H9 (cell line): ENCODE results near the gene NACAD. TPM values are rescaled to one million over a fixed set of nuclear protein-coding genes. Genes with fewer than 3 reads are reported as not detected.

Experiments
- DNase-seq: peaks from one replicate; pipeline ENCODE4 v3.0.0-alpha.2; 2017
- H2AFZ ChIP-seq: one replicate; pipeline ENCODE4 v1.6.1; 2013; ENCODE audit warnings: mild to moderate bottlenecking, low read length, control low read depth, moderate library complexity
- H2AK5ac ChIP-seq: 2 replicates; pipeline ENCODE4 v1.6.1; 2013; ENCODE audit warnings: low read length, control low read depth, mixed read lengths; ENCODE audit not compliant: insufficient read length
- H2BK120ac ChIP-seq: one replicate; pipeline ENCODE4 v1.6.1; 2013; ENCODE audit warnings: low read depth, mild to moderate bottlenecking, low read length, control low read depth, inconsistent platforms; ENCODE audit not compliant: poor library complexity, severe bottlenecking
- H2BK12ac ChIP-seq: 2 replicates; pipeline ENCODE4 v1.6.1; 2013; ENCODE audit warnings: low read length, control low read depth, mixed read lengths, low read depth; ENCODE audit not compliant: insufficient read length
- H2BK15ac ChIP-seq: 2 replicates; pipeline ENCODE4 v1.6.1; 2013; ENCODE audit warnings: low read depth, low read length, control low read depth
- H2BK20ac ChIP-seq: one replicate; pipeline ENCODE4 v1.6.1; 2013; ENCODE audit warnings: low read depth, mild to moderate bottlenecking, low read length, control low read depth, inconsistent platforms; ENCODE audit not compliant: poor library complexity, severe bottlenecking
- H2BK5ac ChIP-seq: 2 replicates; pipeline ENCODE4 v1.6.1; 2013; ENCODE audit warnings: low read length, control low read depth, mixed read lengths; ENCODE audit not compliant: insufficient read length
- H3K14ac ChIP-seq: 2 replicates; pipeline ENCODE4 v1.6.1; 2013; ENCODE audit warnings: low read length, control low read depth; ENCODE audit not compliant: insufficient read depth
- H3K18ac ChIP-seq: 2 replicates; pipeline ENCODE4 v1.6.1; 2013; ENCODE audit warnings: low read depth, mild to moderate bottlenecking, mixed read lengths, low read length, control low read depth; ENCODE audit not compliant: insufficient read length
- H3K23ac ChIP-seq: 2 replicates; pipeline ENCODE4 v1.6.1; 2013; ENCODE audit warnings: low read length, control low read depth, mixed read lengths, low read depth; ENCODE audit not compliant: insufficient read length
- H3K23me2 ChIP-seq: 2 replicates; pipeline ENCODE4 v1.6.1; 2013; ENCODE audit warnings: low read depth, mild to moderate bottlenecking, mixed read lengths, low read length, control low read depth; ENCODE audit not compliant: insufficient read length, poor library complexity, severe bottlenecking
- H3K27ac ChIP-seq: 2 replicates; pipeline ENCODE4 v1.5.1; 2013; ENCODE audit warnings: low read length, control low read depth, mixed read lengths, low read depth; ENCODE audit not compliant: insufficient read length
- H3K27me3 ChIP-seq: 2 replicates; pipeline ENCODE4 v1.6.1; 2013; ENCODE audit warnings: low read length, control low read depth, inconsistent platforms; ENCODE audit not compliant: insufficient read depth
- H3K4ac ChIP-seq: 2 replicates; pipeline ENCODE4 v1.6.1; 2013; ENCODE audit warnings: low read depth, mild to moderate bottlenecking, control low read depth, inconsistent platforms, low read length, moderate library complexity
- H3K4me1 ChIP-seq: 2 replicates; pipeline ENCODE4 v1.6.1; 2013; ENCODE audit warnings: low read length, control low read depth, inconsistent platforms; ENCODE audit not compliant: insufficient read depth
- H3K4me2 ChIP-seq: 2 replicates; pipeline ENCODE4 v1.6.1; 2013; ENCODE audit warnings: low read length, control low read depth, mixed read lengths; ENCODE audit not compliant: insufficient read length, insufficient read depth
- H3K56ac ChIP-seq: 2 replicates; pipeline ENCODE4 v1.6.1; 2013; ENCODE audit warnings: low read depth, mild to moderate bottlenecking, mixed read lengths, low read length, control low read depth; ENCODE audit not compliant: insufficient read length
- H3K79me1 ChIP-seq: 2 replicates; pipeline ENCODE4 v1.6.1; 2013; ENCODE audit warnings: low read depth, mild to moderate bottlenecking, moderate library complexity, low read length, control low read depth, inconsistent platforms; ENCODE audit not compliant: insufficient read depth, poor library complexity, severe bottlenecking
- H3K79me2 ChIP-seq: 2 replicates; pipeline ENCODE4 v1.6.1; 2013; ENCODE audit warnings: low read length, control low read depth, inconsistent platforms; ENCODE audit not compliant: insufficient read depth
- H3K9ac ChIP-seq: 2 replicates; pipeline ENCODE4 v1.6.1; 2013; ENCODE audit warnings: low read length, control low read depth, mixed read lengths; ENCODE audit not compliant: insufficient read length; ENCODE audit errors: extremely low read depth
- H3K9me3 ChIP-seq: one replicate; pipeline ENCODE4 v1.6.1; 2013; ENCODE audit warnings: low read depth, low read length, inconsistent platforms; ENCODE audit not compliant: control insufficient read depth
- H3T11ph ChIP-seq: one replicate; pipeline ENCODE4 v1.6.1; 2013; ENCODE audit warnings: mild to moderate bottlenecking, low read length, control low read depth, inconsistent platforms
- H4K20me1 ChIP-seq: one replicate; pipeline ENCODE4 v1.6.1; 2013; ENCODE audit not compliant: control insufficient read depth, insufficient read length, insufficient read depth
- H4K5ac ChIP-seq: 2 replicates; pipeline ENCODE4 v1.6.1; 2013; ENCODE audit warnings: low read depth, mild to moderate bottlenecking, mixed read lengths, low read length, control low read depth; ENCODE audit not compliant: insufficient read length
- H4K8ac ChIP-seq: replicated peaks from 2 replicates; pipeline ENCODE4 v1.6.1; 2013; ENCODE audit warnings: low read length, control low read depth, mixed read lengths, low read depth; ENCODE audit not compliant: insufficient read length
- H4K91ac ChIP-seq: 2 replicates; pipeline ENCODE4 v1.6.1; 2013; ENCODE audit warnings: low read depth, mild to moderate bottlenecking, moderate library complexity, mixed read lengths, low read length, control low read depth; ENCODE audit not compliant: insufficient read length
- H3K27ac Mint-ChIP-seq, 3 experiments: 2 replicates in 2 of 3; 3 replicates in 1 of 3; pipeline ENCODE4 v1.8.0; 2020 to 2021; ENCODE audit warnings: mixed read lengths in 3 of 3, mild to moderate bottlenecking in 1 of 3, moderate library complexity in 1 of 3
- H3K27me3 Mint-ChIP-seq: 2 replicates; pipeline ENCODE4 v1.8.0; 2021; ENCODE audit warnings: low read depth, mild to moderate bottlenecking, moderate library complexity, mixed read lengths
- H3K36me3 Mint-ChIP-seq, 3 experiments: 2 replicates in 2 of 3; 3 replicates in 1 of 3; pipeline ENCODE4 v1.8.0; 2020 to 2021; ENCODE audit warnings: low read depth in 3 of 3, mixed read lengths in 3 of 3; ENCODE audit not compliant: insufficient read depth in 1 of 3
- H3K4me1 Mint-ChIP-seq, 2 experiments: 2 replicates each; pipeline ENCODE4 v1.8.0; 2020; ENCODE audit warnings: mixed read lengths in 2 of 2
- H3K4me3 Mint-ChIP-seq, 2 experiments: 2 replicates in 1 of 2; 3 replicates in 1 of 2; pipeline ENCODE4 v1.8.0; 2020 to 2021; ENCODE audit warnings: mild to moderate bottlenecking in 2 of 2, mixed read lengths in 2 of 2, moderate library complexity in 1 of 2
- H3K9me3 Mint-ChIP-seq, 2 experiments: 2 replicates in 1 of 2; 3 replicates in 1 of 2; pipeline ENCODE4 v1.8.0; 2020; ENCODE audit warnings: mild to moderate bottlenecking in 2 of 2, mixed read lengths in 2 of 2, moderate library complexity in 1 of 2
- WGBS: extraction: QIAGEN DNeasy Blood & Tissue Kit; methylation state at CpG from one replicate; pipeline ENCODE4 v1.1.7; 2013; ENCODE audit warnings: missing lambda C conversion rate, low lambda C conversion rate, mixed read lengths; ENCODE audit not compliant: insufficient read length; ENCODE audit errors: extremely low coverage; 5-methylcytosine and 5-hydroxymethylcytosine counted together
- total RNA-seq: library from RNA; stranded (reverse); gene quantifications from 2 replicates; pipeline ENCODE4 v1.2.1, GENCODE V29; 2021
- TF ChIP-seq, protein P1 (sequence below): fragments of 200-600 bp; sonication (generic); conservative IDR thresholded peaks from 3 replicates; pipeline ENCODE4 v1.8.0; 2021; ENCODE audit warnings: antibody characterized with exemption, mild to moderate bottlenecking

Gene NACAD
- total RNA-seq, 1 experiment from 2014 or later: 8.0 TPM

DNA sequence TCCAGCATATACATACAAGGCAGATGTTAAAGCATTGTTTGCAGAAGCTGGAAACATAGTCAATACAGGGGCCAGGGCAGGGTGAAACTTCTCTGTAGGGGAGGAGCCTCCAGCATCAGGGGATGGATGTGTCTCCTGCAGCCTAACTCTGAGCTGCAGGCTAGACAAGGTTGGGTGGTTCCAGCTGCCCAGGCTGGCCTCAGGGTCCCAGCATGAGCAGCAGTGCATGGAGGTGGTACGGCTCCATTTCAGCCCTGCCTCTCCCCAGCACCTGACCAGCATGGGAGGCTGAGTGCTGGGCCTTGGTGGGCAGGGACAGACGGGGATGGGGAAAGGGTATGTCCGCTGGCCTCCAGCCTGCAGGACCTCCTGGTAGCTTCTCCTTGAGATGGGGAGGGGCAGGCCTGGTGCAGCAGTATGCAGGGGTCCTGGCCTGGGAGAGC is 30.1 kb upstream of the NACAD start:
- Histone ChIP-seq H3K14ac (no peak overlapping the region), H3K79me1 (no peaks in the 10 kb centered on the region), H3K9me3 (no peaks in the 10 kb centered on the region), H4K8ac (no peak overlapping the region), H4K5ac (no peak overlapping the region), H3K9ac (no peak overlapping the region), H2BK20ac (no peak overlapping the region), H3K27me3 (no peaks in the 10 kb centered on the region), H3K23me2 (no peaks in the 10 kb centered on the region), H3K79me2 (no peaks in the 10 kb centered on the region), H3K56ac (no peak overlapping the region), H2BK15ac (no peak overlapping the region), H2BK5ac (no peak overlapping the region), H4K20me1 (no peaks in the 10 kb centered on the region), H3K18ac (no peak overlapping the region), H3K4me1 (no peaks in the 10 kb centered on the region), H2BK120ac (no peak overlapping the region), H3K27ac (no peak overlapping the region), H3K4ac (no peak overlapping the region), H2AK5ac (no peak overlapping the region), H3K4me2 (no peak overlapping the region), H2BK12ac (no peak overlapping the region), H4K91ac (no peak overlapping the region), H2AFZ (no peak overlapping the region), H3T11ph (no peak overlapping the region), H3K23ac (no peak overlapping the region)
- Mint-ChIP-seq H3K36me3 (no peaks in the 10 kb centered on the region), H3K27me3 (peaks cover 41% of the 10 kb centered on the region), H3K9me3 (no peaks in the 10 kb centered on the region), H3K4me1 (peaks cover 6 to 7% of the 10 kb centered on the region in 2 experiments), H3K4me3 (no peak overlapping the region), H3K27ac (no peak overlapping the region)
- no CpG with 5 or more reads among the region's 3 CpGs for WGBS
- TF ChIP-seq, protein P1, sequence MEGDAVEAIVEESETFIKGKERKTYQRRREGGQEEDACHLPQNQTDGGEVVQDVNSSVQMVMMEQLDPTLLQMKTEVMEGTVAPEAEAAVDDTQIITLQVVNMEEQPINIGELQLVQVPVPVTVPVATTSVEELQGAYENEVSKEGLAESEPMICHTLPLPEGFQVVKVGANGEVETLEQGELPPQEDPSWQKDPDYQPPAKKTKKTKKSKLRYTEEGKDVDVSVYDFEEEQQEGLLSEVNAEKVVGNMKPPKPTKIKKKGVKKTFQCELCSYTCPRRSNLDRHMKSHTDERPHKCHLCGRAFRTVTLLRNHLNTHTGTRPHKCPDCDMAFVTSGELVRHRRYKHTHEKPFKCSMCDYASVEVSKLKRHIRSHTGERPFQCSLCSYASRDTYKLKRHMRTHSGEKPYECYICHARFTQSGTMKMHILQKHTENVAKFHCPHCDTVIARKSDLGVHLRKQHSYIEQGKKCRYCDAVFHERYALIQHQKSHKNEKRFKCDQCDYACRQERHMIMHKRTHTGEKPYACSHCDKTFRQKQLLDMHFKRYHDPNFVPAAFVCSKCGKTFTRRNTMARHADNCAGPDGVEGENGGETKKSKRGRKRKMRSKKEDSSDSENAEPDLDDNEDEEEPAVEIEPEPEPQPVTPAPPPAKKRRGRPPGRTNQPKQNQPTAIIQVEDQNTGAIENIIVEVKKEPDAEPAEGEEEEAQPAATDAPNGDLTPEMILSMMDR: no peak
- DNase-seq: no peak
